ENCODE data around the gene ERMAP.

DNA sequence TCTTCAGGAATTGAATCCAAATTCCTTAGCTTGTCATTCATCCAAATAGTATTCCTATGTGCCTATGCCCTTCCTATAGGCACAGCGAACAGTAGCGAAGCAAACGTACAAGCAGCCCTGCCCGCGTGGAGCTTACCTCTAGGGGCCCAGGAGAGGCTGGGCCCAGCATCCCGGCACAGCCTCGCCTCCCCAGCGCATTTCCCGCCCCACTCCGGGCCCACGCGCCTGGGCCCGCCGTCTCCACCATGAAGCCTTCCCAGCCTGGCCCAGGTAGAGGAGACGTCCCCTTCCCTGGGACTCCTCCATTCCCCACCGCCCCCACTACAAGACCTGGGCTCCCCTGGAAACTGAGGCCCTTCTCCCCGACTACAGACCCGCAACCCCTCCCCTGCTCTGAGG lies 32.4 kb upstream of the ERMAP start:
- TF ChIP-seq, protein P1, sequence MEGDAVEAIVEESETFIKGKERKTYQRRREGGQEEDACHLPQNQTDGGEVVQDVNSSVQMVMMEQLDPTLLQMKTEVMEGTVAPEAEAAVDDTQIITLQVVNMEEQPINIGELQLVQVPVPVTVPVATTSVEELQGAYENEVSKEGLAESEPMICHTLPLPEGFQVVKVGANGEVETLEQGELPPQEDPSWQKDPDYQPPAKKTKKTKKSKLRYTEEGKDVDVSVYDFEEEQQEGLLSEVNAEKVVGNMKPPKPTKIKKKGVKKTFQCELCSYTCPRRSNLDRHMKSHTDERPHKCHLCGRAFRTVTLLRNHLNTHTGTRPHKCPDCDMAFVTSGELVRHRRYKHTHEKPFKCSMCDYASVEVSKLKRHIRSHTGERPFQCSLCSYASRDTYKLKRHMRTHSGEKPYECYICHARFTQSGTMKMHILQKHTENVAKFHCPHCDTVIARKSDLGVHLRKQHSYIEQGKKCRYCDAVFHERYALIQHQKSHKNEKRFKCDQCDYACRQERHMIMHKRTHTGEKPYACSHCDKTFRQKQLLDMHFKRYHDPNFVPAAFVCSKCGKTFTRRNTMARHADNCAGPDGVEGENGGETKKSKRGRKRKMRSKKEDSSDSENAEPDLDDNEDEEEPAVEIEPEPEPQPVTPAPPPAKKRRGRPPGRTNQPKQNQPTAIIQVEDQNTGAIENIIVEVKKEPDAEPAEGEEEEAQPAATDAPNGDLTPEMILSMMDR (IDR thresholded peaks at IDR 0.05; ENCODE audit: low read depth, low read length): no peak
- TF ChIP-seq POLR2A (IDR thresholded peaks at IDR 0.05; ENCODE audit: extremely low read depth, insufficient read length): no peak
- TF ChIP-seq MAX (IDR thresholded peaks at IDR 0.05; ENCODE audit: low read depth, low read length): no peak
- no peak for TF ChIP-seq MYC (IDR thresholded peaks at IDR 0.05; ENCODE audit: low read depth, low read length)

Data from NB4 (cell line).